Epithelial cell of esophagus (primary cell): ENCODE results near the gene CHRNA3.

Experiments
- DNase-seq: peaks from one replicate; pipeline ENCODE4 v3.0.0; 2010; ENCODE audit warnings: low read depth
- H3K4me3 ChIP-seq: 2 replicates; pipeline ENCODE4 v1.5.1; 2011; ENCODE audit warnings: mild to moderate bottlenecking, low read length, control low read depth
- TF ChIP-seq, protein P1 (sequence below): IDR thresholded peaks from 2 replicates; pipeline ENCODE4 v1.5.1; 2011; ENCODE audit warnings: low read depth, mild to moderate bottlenecking, low read length, control low read depth, inconsistent platforms; ENCODE audit not compliant: insufficient read depth; ENCODE audit errors: missing control alignments

Gene CHRNA3

DNA sequence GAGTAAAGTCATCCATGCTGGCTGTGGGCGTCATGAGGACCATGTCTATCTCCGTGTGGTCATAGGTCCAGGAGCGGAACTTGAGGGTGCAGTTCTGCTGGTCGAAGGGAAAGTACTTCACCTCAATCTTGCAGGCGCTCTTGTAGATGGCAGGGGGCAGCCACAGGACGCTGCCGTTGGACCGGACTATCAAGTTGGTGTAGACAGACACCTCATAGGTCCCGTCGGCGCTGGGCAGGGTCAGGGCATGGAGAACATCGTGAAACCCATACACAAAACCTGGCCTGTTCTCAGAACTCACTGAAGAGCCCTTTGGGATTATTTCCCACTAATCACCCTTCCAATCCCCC, 8.9 kb upstream of the CHRNA3 start:
- no peak overlapping the region for H3K4me3 ChIP-seq
- TF ChIP-seq, protein P1, sequence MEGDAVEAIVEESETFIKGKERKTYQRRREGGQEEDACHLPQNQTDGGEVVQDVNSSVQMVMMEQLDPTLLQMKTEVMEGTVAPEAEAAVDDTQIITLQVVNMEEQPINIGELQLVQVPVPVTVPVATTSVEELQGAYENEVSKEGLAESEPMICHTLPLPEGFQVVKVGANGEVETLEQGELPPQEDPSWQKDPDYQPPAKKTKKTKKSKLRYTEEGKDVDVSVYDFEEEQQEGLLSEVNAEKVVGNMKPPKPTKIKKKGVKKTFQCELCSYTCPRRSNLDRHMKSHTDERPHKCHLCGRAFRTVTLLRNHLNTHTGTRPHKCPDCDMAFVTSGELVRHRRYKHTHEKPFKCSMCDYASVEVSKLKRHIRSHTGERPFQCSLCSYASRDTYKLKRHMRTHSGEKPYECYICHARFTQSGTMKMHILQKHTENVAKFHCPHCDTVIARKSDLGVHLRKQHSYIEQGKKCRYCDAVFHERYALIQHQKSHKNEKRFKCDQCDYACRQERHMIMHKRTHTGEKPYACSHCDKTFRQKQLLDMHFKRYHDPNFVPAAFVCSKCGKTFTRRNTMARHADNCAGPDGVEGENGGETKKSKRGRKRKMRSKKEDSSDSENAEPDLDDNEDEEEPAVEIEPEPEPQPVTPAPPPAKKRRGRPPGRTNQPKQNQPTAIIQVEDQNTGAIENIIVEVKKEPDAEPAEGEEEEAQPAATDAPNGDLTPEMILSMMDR = no peak
- DNase-seq = no peak

DNA sequence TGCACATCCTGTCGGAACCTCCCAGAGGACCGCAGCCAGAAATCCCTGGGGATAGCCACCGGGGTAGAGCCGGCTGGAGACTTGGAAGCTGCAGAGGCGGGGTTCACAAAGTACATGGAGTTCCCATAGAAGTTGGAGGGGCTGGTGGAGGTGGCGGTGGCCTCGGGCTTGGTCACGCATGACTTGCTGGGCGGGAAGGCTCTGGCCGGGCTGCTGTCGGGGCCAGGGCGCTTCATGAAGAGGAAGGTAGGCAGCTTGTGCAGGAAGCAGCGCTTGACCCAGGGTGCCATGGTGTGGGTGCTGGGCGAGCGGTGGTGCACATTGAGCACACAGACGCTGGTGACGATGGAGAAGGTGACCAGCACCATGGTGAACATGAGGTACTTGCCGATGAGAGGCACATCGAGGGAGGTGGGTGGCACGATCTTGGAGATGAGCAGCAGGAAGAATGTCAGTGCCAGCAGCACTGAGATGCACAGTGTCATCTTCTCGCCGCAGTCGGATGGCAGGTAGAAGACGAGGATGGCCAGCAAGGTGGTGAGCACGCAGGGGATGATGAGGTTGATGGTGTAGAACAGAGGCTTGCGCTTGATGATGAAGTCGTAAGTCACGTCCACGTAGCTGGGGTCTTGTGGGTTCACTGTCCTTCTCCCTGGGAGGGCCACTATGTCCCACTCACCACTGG, 8.4 kb upstream of the CHRNA3 start:
- TF ChIP-seq, protein P1 = no peak
- no peak overlapping the region for H3K4me3 ChIP-seq
- no peak for DNase-seq

DNA sequence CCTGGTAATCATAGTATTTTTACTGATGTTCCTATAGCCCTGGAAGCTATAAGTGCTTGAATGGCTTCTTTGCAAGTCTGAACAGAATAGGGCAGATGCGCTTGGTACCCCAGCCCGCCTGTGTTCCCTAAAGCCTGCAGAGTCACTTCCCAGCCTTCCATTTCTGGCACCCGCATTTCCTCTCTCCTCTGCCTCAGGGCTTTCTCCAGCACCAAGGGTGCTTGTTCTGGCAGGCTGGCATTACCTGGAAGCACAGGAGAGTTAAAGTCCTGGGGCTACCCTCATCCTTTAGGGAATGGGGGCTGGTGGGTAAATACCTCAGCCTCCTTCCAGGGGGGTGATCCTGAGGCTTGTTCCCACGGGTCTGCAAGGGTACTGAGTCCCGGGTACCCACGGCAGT, 7.4 kb upstream of the CHRNA3 start:
- no peak overlapping the region for H3K4me3 ChIP-seq
- TF ChIP-seq, protein P1 = no peak
- peak; percentile 54 for DNase-seq

DNA sequence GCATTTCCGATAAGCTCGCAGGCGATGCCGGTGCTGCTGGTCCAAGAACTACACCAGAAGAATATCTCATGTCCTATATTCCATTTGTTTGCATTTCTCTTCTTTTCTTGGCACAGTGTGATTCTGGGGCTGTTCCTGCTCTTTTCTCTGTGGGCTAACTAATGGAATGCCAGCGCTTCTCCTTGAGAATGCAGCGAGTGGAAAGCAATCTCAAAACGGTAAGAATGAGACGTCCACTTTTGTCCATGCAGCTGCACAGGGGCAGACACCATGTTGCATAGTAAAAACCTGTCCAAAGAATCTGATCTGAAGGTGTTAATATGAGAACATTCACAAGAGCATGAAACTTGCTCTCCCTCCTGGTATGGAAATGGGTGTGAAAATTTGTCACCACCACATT, 6.6 kb upstream of the CHRNA3 start:
- no peak for DNase-seq
- TF ChIP-seq, protein P1 = no peak

DNA sequence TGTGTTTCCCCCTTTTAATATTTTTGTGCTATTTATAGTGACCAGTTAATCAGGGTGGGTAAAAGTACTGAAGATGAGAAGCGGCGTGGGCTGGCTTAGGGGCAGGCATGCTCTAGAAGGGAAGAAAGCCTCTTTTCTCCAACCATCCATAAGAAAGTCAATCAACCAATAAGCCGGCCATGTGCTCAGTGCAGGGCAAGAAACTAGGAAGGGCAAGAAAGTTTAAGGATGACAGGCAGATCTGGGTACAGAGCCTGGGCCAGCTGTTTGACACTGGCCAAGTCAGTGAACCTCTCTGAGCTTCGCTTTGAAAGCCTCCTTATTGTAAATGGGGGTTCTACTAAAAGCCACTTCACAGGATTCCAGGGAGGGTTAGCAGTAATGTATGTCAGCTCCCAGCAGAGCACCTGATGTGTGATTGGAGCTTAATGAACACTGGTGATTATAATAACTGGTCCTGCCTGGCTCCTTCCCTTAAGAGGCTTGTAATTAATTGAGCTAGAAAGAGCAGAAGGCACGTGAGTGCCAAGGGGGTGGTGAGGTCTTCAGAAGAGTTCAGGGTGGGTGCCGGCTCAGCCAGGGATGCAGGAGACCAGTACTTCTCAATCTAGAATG, 5.7 kb upstream of the CHRNA3 start:
- DNase-seq = no peak
- TF ChIP-seq, protein P1 = no peak
- no peak overlapping the region for H3K4me3 ChIP-seq

More for the DNA sequence above, 6.6 kb upstream of the CHRNA3 start:
- H3K4me3 ChIP-seq = no peak overlapping the region

DNA sequence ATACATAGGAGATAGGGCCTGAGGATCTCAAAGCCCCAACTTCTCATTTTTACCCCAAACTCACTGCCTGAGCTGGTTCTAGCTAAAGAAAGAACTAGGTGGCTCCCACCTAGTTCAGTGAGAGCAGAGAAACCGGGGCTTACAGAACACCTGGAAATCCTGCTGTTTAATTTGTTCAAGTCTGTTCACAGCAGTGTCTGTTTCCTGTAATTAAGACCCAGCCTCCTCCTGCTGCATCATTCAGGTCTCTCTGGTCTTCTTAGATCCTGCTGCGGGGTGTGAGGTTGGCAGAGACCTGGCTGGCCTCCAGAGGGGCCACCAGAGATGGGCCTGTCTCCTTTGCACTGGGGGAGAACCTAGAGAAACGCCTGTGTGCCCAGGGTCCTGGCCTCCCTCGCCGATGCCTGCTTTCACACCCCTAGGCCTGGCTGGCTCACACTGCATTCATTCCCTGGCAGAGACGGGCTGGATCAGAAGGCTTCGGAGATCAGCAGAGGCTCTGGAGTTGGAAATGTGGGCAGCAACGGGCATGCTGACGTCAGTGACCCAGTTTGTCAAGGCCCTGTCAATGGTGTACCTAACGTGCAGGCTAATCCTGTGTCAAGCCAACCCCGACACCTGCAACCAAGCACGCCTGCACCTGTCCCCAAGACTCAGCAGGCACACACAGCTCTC, 4.9 kb upstream of the CHRNA3 start:
- no peak for DNase-seq
- TF ChIP-seq, protein P1 = no peak
- no peak overlapping the region for H3K4me3 ChIP-seq
